Stimulated activated CD4-positive, alpha-beta T cell treated with anti-CD3 and anti-CD28 coated beads, Interleukin-2, amount 100 ng/mL, for 24 hours (primary cell): ENCODE measurements around the gene SLC7A14.

Source experiments
- DNase-seq, 2 donors: peaks; one replicate each; pipeline ENCODE4 v3.0.0-alpha.2; 2020

Gene SLC7A14

DNA sequence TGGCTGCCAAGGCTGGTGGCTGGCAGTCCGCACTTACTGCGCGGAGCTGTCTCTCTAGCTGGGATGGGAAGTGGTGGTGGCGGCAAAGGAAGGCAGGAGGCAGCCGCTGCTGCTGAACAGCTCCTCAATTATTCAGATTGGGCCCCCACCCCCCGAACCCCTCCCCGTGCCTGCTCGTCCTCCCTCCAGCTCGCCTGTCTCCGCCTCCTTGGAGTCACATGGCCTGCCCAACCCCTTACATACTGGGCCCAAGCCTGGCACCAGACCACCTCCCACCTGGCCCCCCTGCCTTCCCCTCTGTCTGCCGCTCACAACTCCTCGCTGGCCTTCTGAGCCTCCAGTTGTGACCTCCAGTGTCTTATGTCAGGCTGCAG lies at the start of gene SLC7A14:
SLC7A14 (minus strand) TSS at position 139 of the 374 bp plus-strand sequence. CDS start 59,139 bp downstream, outside the sequence.
- no peak for DNase-seq

DNA sequence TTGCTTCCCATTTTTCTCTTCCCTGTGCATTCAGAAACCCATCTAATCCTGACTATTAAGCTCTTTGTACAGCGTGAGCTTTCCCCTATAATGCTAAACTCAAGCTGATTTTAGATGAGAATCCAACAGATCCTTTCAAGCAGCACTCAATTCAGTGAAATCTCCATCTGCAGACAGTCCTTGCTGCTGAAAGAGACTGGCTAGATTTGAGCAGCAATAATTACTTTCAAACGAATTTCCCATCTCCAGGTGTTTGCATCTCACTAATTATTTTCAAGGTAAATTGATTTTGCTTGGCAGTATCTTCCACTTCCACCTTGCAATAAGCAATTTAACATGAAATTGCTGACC lies 49.5 kb upstream of the SLC7A14 start:
- DNase-seq: no peak

DNA sequence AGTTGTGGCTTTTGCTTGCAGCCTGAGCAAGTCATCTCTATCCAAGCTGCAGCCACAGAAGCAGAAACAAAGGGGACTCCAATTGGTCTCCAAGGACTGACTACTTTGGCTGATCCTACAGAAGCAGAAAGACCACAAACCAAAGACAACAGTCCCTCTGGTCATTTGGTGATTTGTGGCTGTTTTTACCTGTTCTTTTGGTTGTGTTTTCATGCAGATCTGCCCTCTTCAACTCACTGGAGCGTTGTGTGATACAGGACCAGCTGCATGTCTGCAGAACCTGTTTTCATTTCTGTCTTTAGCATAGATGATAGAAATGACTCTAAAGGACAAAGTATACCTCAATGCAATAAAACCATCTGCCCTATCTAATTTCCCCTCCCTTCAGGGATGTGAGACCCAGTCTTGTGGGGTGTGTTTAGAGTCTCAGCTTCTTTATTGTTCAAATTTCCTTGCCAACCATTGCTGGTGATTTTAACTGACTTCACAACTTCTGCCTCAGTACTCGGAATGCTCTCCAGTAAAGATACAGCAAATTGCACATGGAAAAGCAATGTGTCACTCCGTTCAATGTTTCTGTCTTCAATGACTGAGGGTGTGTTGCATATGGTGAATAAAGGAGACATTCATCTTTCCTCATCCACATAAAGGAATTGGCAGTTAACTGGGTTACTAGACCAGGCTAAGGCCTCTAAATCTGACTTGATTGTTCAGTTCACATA lies 48.9 kb upstream of the SLC7A14 start:
- no peak for DNase-seq

DNA sequence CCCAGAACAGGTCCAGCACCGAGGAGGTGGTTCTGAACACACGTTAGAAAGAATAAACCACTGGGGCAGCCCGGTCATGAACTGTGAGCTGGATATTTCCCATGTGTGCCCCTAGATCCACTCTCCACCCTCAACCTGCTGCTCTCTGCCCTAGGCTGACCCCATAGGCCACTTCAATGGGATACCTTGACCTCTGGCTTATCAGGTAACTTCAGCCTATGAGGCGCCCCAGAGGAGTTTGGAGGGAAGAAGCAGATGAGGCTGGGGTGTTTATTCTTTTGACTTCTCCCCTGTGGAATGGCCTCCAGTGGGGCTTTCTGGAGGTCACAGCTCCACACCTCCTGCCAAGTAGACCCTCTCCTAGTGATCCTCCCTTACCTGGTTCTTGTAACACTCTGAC lies 47.7 kb upstream of the SLC7A14 start:
- DNase-seq: no peak

DNA sequence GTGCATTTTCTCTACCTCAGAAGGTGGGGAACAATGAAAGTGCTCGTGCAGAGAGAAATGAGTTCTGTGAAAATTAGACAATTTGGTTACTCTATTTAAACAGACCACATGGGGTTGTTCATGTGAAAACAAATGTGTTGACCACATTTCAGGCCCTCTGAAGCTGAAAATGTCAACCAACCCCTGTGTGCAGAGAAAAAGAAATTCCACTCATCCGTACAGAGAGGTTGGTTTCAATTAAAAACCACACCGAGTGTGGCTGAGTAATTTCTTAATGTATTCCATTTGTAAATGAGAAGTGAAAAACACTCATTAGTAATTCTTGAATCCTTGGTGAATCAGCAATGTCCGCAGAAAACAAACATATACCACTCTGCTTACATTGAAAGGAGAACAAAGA lies 46.9 kb upstream of the SLC7A14 start:
- DNase-seq: no peak

DNA sequence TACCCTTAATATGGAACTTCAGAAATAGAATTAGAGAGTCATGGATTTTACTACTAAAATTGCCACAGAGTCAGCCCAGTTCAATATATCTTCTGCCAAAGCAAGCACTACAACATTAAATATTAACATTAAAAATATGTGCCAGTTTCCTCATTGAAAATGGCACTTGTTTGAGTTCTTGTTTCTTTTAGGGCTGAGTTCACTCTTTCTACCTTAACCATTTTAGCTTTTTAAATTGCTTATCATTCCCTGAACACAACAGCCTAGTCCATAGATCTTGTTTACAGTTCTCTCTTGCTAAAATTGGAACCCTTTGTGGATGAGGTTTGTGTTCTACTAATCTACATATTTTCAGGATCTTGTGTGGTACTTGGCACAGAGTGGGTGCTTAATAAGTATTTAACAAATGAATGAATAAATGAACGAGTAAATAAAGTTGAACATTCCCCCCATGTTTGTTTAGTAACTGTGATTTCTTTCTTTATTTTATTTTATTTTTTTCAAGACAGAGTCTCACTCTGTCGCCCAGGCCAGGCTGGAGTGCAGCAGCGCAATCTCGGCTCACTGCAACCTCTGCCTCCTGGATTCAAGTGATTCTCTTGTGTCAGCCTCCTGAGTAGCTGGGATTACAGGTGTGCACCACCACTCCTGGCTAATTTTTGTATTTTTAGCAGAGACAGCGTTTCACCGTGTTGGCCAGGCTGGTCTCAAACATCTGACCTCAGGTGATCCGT lies 46.0 kb upstream of the SLC7A14 start:
- DNase-seq: no peak

DNA sequence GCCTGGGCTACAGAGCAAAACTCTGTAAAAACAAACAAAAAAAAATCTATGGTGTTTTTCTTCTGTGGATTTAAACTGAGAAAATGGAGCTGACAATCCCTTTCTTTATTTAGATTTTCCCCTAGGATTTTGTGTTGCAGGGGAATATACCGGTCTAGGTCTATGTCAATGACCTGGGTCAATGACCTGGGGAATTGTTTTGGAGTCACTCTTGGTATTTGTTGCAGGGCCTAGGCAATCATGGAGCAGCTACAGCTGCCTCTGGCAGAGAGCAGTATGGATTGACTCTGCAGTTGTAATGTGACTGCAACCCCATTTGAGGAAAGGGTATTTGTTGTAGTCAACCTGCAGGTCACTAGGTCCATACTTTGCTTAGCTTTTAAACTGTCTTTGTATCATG lies 37.6 kb upstream of the SLC7A14 start:
- DNase-seq: no peak

DNA sequence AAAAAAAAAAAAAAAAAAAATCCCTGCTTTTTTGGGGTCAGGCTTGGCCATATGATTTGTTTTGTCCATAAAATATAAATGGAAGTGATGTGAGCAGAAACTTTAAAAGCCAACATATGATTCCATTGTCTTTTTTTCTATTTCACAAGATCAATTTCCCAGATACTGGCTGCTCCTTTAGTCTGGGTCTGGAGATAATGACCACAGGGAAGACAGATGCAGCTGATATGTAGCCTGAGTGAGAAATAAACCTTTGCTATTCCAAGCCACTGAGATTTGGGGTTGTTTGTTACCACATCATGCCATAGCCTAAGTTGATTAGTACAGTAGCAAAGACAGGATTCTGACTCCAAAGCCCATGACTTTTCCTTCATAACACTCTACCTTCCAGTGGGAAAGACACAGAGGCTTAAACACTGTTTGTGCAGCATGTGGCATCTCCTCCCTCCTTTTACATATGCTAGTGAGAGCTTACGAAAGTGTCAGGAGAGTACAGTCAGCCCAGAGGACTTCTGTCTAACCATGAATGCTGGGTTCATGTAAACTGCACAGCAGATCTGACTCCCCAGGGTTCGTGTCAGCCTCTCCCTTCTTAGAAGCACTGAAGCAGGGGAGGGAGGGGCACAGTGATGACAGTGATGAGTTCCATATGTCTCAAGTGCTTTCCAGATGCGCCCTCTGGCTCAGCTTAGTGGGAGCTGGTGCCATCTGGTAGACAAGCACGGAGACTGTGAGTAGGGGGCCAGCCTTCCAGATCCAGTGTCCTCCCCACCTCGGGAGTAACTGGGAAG lies 36.7 kb upstream of the SLC7A14 start:
- DNase-seq: no peak

DNA sequence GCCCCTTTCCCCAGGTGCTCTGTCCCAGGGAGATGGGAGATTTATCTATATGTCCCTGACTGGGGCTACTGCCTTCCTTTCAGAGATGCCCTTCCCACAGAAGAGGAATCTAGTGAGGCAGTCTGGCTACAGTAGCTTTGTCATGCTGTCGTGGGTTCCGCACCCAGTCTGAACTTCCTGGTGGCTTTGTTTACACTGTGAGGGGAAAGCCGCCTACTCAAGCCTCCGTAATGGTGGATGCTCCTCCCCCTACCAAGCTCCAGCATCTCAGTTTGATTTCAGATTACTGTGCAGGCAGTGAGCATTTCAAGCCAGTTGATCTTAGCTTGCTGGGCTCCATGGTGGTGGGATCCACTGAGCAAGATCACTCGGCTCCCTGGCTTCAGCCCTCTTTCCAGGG lies 35.4 kb upstream of the SLC7A14 start:
- DNase-seq: no peak

DNA sequence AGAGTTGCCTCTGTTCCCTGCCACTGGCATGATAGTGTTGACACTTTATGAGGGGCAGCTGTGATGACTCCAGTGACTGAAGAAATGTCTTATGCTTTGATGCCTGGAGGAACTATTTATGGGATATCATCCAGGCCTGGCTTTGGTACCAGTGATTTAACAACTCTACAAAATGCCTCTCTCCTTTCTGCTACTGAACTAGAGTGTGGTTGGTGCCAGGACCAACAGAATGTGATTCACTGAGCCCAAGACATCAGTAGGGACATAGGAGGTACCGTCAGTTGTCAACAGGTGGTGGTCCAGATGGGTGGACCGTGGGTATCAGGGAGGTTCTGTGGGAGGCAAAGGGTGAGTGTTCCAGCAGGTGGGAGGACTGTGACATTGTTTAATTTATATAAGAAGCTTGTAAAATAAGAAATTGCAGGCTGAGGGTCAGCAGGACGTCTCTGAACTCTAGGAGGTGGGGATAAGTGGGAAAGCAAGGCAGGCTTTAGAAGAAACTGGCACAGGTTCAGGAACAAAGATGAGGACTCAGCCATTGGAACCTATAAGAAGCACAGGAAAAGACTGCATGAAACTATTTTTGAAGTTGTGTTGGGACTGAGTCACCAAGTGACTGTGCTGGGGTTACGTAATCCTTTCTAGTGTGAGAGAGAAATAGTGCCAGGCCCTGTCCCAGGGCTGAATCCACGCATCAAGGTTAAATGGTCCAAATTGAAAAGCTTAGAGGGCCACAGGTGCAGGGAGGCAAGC lies 28.5 kb upstream of the SLC7A14 start:
- no peak for DNase-seq

DNA sequence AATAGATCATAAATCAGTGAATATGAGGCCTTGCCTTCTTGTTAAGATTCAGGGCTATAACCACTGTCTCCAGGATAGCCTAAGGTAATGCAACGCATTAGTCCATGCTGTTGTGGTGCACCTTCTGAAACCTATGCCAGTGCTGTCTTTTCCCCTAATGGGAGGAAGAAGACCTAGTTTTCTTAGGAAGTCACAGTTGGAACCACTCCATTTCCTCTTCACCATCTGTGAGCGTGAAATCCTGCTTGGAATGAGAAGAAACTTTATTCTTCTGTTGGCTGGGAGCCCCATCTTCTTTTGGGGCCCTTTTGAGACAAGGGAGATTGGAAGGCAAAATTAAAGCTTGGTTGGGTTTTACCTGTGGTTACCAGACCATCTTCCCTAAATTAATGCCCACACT lies 25.9 kb upstream of the SLC7A14 start:
- no peak for DNase-seq

DNA sequence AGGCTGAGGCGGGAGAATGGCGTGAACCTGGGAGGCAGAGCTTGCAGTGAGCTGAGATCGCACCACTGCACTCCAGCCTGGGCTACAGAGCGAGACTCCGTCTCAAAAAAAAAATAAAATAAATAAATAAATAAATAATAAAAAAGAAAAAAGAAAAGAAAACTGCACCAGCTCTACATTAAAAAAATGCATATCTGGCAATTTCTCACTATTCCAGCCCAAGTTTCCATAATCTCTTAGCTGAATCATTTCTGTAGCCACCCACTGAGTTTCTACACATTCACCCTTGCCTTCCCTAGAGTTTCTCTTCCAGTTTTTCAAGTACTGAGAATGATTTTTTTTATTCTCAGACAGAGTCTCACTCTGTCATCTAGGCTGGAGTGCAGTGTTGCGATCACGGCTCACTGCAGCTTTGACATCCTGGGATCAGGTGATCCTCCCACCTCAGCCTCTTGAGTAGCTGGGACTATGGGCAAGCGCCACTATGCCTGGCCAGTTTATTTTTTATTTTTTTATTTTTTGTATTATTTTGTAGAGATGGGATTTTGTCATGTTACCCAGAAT lies 24.5 kb upstream of the SLC7A14 start:
- DNase-seq: no peak

DNA sequence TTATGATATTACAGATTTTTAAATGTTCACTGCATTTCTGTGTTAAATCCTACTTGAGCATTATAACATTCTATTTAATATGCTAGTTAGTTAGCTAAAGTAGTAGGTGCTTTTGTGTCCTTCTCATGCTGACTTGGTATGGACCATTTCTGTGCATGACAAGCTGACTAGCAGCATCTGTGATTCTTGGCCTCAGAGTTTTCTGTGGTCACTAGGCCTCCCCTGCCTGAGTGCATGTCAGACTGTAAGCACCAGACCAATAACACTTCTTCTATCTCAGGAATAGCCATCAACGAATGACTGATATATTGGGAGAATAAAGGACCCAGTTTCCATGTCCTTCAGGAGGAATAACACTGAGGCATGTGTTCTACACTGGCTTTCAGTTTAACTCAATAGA lies 22.6 kb upstream of the SLC7A14 start:
- DNase-seq: no peak

DNA sequence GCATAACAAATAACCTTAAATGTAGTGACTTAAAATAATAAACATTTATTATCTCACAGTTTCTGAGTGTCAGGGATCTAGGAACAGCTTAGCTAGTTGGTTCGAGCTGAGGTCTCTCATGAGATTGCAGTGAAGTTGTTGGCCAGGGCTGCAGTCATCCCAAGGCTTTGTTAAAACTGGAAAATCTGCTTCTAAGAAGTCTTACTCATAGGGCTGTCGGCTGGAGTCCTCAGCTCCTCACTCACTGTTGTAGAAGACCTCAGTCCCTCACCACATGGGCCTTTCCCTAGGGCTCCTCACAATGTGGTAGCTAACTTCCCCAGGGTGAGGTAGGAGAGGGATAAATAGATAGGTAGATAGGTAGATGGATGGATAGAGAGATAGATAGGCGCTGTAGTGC lies 20.8 kb upstream of the SLC7A14 start:
- DNase-seq: no peak

DNA sequence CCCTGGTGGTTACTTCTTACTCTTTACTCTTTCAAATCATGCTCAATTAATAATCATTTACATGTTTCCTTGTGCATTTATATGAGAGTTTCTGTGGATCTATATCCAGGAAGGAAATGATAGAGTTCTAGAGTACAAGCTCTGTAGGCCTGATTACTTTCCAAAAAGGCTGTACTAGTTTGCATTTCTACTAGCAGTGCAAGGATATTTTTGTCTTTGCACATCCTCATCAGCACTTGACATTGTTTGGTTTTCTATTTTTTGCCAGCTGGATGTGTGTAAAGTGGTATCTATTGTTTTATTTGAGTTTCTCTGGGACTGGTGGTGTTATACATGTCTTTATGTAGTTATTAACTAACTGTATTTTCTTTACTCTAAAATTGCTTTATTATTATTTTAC lies 19.6 kb upstream of the SLC7A14 start:
- DNase-seq: no peak

DNA sequence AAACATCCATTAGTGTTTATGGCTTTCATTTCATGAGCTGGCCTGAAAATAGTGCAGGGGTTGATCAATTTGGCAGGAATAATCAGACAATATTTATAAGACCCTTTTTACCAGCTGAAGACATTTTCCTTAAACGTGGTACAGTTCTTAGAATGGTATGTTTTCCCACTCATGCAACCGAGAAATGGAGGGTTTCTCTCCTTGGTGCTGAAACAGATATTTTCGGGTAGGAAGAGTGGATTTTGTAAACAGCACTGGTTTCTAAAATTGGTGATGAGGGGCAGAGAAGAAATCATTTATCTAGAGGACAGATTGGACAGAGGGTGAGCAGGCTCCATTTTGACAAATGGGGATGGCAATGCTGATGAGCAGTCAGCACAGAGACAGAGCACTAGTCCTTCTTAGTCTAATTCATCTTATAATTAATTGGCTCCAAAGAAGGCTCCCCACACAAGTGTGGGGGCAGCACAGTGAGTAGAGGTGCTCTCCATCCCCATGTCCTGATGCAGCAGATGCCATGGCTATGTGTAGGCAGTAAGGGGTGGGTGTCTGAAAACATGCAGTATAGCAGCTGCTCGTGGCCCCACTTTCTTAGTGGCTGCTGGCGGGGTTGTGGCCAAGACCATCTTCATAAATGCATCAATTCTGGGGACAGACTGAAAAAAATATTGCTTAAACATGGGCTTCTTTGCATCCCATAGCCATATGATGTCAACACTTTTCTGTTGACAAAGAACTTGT lies 18.1 kb upstream of the SLC7A14 start:
- DNase-seq: no peak

DNA sequence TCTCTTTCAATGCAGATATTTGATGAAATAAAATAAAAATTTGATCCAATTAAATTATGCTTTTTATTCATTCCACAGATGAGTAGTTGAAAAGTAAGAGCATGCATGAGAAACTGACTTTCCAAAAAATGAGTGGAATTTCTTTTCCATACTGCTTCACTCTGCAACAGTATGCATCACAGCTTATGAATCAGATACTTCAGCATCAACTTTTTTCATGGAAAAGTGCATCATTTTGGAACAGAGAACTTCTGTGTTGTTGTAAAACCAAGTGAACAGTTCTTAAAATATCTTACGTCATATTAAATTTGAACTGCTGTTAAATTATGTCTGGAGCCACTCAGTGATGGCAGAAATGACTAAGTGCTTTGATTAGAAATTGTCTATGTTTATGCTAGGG lies 16.7 kb upstream of the SLC7A14 start:
- DNase-seq: no peak

DNA sequence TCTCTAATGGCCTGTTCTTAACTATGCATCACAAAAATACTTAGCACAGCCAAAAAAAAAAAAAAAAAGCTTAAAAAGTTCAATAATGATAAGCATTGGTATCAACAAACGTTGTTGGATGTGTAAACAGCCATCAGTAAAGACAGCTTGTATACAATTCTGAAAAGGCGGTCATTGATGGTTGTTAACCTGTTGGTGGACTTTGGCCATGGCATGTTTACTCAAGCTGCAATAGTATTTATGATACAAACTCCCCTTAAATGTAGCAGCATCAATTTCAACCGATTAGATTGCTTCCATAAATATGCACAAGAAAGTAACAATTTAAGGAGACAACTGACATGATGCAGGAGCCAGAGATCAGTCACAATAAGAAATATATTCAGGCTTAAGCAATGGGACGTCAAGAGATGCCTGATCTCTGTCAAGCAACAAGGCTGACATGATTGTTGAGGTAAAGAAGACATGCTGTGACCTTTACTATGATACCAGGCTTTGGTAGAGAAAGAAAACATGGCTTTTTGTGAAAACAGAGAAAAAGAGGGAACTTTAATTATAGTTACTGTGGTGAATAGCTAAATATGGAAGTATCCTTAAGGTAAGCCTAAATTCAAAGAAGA lies 14.2 kb upstream of the SLC7A14 start:
- no peak for DNase-seq

DNA sequence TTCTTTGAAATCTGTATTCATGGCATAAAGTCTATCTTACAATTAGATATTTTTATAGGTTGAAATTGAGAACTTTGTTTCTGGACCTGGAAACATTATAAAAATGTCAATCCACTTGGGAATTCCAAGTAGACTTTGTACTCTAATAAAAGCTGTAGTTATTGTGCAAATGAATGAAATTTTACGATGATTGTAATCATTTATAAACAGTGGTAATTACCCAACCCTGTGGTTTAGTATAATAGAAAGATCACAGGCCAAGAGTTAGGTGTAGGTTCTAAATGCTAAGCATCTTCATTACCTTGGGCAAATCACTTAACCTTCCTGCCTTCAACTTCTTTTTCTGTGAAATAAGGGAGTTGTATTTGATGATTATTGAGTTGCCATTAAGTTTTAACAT lies 13.2 kb upstream of the SLC7A14 start:
- no peak for DNase-seq

DNA sequence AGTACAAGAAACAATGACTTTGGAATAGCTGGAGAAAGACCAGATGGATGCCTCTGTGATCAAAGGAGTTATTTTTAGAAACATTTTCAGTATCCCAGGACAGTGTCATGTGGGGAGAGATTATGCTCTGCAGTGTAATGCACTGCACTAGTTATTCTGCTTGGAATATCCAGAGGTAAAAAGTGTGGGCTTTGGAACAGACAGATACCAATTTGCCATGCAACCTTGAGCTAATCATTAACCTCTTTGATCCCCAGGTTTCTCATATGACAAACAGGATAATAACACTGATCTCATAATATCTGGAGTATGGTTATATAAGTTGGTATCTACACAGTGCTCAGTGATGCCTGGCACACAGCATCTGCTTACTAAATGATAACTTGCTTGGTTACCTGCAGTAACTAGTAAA lies 12.2 kb upstream of the SLC7A14 start:
- no peak for DNase-seq

DNA sequence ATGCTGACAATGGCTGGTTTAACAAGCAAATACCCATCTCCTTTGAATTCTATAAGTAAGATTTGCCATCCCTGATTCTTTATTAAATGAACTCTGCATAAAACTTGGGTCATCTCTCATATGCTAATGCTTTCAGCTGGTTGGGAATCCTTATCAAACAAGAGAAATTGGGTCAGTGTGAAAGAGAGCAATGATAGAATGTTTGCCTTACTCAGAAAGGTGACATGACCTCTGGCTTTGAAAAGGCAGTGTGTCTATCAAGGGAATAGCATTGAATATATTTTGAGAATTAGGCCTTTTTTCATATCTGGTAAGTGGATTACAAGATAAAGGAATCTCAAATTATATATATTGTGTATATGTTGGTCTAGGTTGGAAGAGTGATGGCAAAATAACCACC lies 8.7 kb upstream of the SLC7A14 start:
- no peak for DNase-seq

DNA sequence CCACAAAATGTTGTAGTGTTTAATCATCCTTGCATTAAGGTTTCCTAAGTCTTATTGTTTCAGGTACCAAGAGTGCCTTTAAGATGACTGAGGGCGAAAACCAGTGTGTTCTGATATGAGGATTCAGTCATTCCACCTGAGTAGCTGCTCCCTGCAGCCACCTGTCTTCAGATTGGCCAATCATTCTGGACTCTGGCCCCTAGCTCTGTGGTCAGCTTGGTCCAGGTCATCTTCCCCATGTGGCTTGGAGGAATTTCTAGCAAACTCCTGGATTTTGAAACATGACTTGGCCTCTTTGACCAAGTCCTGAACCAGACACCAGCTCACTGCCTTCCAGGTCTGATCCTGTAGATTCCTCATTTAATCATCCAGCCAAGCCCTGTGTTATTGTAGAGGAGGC lies 7.8 kb upstream of the SLC7A14 start:
- DNase-seq: no peak
